C1 segment of cervical spinal cord (tissue), 14 donors: Measurements from ENCODE around the gene DGAT2.
A peak's percentile ranks its signal among the peaks of the same experiment; 100 is the strongest.
"Not testable (repeated sequence)": the region's sequence is repeated elsewhere in the genome, so short reads cannot be mapped to it uniquely, and the experiment has no call there.

ENCODE experiments used
- DNase-seq, 14 donors: peaks; one replicate each; lab custom pipeline; 2025; lab: John Stamatoyannopoulos, UW

The DGAT2 gene, protein sequence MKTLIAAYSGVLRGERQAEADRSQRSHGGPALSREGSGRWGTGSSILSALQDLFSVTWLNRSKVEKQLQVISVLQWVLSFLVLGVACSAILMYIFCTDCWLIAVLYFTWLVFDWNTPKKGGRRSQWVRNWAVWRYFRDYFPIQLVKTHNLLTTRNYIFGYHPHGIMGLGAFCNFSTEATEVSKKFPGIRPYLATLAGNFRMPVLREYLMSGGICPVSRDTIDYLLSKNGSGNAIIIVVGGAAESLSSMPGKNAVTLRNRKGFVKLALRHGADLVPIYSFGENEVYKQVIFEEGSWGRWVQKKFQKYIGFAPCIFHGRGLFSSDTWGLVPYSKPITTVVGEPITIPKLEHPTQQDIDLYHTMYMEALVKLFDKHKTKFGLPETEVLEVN

DNA sequence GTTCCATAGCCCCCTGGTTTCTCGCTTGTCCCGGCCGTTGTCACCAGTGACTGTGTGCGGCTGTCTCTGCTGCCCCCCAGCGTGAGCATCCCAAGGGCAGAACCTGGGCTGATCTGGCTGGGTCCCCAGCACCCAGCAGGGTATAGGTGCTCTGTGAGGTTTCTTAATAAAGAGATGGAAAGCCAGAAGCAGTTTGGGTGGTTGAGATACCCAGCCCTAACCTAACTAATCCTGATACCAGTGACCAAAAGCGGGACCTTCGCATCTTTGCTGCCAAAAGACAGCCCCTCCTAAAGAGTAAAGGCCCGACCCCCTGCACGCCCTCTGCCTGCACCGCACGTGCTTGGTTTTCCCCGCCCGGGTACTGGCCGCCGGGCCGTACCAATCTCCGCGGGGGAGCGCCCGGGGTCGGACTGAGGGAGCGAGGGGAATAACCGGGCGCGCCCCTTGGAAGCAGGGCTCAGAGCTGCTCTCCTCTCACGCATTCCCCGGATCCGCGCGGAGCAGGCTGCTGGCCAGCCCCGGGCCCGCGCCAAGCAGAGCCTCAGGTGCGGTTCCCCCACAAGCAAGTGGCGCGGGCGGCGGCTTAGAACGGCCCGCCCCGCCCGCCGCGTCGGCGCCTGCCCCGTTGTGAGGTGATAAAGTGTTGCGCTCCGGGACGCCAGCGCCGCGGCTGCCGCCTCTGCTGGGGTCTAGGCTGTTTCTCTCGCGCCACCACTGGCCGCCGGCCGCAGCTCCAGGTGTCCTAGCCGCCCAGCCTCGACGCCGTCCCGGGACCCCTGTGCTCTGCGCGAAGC, at the start of gene DGAT2:
DGAT2 (plus strand) TSS at position 667 of the 797 bp plus-strand sequence. CDS start 214 bp downstream, outside the sequence.
- DNase-seq = peak in 6 of 14 donors; percentile 6 to 60 (median 46)

DNA sequence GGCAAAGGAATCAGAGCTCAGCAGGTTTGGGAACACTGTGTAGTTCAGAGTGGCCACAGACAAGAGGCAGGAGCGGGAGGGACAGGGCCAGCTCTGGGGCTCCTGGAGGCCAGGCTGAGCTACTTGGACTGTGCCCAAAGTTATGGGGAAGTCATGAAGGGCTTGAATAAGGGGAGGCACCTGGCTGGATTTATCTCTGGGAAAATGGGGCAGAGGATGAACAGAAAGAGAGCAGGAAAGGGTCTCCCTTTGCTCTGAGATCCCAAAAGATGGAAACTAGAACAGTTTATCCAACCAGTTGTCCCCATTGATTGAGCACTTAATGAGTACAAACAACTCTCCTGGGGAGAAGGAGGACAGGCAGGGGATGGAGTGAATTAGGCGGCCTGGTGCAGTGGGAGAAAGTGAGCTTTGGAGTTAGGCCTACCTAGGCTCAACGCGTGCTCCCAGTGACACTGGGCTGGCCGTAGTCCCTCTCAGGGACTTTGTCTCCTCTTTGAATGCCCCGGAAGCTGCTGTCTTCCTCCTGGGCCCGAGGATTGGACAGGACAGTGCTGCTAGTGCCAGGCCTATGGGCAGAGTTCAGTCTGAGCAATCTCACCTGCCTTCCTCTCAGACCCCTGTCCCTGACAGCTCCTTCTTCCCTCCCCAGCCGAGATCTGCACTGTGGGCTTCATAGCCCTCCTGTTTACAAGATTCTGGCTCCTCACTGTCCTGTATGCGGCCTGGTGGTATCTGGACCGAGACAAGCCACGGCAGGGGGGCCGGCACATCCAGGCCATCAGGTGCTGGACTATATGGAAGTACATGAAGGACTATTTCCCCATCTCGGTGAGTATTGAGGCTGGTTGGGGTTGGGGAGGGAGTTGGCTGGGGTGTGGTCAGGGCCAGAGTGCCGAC, 49.0 kb upstream of the DGAT2 start:
- no peak for DNase-seq

DNA sequence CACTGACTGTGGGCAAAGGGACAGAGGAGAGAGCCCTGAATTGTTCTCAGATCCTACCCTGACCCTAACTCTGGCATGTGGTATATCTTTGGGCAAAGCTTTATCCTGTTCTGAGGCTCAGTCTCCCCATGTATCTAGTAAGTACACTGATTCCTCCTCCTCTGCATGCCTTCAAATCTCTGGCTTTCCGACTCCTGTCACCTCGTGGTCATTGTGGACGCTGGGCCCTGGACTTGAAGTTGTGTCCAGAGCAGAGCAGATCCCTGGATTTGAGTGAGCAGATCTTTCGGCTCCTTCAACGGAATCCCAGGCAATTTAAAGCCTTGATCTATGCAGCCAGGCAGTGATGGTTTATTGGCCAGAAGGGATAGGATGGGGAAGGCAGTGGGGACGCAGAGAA, 47.9 kb upstream of the DGAT2 start:
- no peak for DNase-seq

DNA sequence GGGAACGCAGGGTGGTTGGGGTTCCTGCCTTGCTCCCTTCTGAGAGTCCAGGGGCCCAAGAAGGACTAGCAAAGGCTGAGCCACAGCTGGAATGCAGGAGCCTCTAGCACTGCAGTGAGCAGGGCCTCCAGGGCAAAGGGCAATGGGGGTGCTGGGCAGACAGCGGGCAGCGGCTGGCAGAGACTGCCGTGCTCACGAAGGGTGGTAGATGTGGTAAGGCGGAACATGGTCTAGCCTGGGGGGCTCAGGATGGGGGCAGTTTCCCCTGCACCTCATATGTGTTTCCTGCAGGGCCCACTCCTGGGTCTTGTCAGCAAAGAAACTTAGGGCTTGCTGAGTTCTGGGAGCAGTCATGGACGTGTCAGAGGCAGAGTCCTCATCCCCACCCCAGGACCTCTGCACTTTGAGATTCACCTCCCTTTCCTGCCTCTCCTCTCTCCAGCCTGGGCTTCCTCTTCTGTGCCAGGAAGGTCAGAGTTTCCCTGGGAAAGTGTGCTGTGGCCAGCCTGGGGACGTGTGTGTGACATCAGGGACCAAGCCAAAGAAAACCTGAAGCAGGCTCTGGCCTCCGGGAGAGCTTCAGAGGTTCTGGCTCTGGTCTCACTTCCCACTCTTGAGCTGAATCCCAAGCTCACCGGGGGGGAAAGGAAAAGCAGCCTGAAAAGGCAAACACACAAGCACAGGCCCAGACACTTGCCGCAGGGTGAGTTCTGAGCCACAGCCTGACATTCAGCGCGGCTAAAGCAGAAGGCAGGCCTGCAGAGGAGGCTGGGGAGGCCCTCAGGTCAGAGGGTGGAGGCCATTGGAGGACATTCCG, 46.5 kb upstream of the DGAT2 start:
- DNase-seq = no peak

DNA sequence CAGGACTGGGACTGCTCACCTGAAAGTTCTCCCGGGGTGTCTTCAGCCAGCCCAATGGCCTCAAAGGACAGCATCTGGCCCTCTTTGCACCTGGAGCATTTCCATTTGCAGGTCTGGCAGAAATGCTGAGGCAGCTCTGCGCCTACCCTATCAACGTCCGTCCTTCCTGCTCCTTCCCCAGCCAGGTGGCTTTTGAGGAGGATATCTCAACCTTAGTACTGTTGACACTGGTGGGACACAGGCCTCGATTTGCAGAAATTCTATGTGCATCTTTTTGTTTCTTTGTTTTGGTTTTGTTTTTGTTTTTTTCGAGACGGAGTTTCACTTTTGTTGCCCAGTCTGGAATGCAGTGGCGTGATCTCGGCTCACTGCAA, 45.9 kb upstream of the DGAT2 start:
- no peak for DNase-seq

DNA sequence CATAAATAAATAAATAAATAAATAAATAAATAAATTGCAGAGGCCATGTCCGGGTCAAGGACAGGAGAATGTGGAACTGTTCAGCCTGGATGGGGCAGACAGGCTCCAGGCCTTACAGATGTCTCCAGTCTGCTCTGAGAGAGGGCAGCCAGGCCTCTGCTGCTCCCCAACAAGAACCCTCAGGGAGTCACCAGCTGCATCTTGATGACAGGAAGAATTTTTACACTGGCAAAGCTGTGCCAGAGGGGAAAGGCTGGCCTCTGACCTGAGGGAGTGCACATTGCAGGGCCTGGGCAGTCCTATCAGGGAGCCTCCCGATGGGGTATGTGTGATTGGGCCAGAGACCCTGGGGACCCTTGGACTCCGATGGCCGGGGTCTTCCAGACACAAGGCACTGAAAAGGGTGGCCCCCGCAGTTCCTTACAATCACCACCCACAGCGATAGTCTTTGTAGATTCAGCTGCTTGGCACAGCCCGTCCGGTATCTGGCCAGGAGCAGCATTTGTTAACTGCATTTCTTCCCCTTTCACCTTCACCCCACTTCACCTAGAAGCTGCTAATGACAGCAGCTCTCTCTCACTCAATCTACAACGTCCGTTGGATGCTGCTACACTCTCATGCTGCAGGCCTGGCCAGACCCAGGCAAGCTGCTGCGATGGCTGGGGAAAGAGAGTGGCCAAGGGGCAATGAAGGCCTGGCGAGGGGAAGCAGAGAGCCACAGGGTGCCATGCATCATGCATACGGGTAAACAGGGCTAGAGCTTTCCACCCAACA, 42.8 kb upstream of the DGAT2 start:
- no peak for DNase-seq

DNA sequence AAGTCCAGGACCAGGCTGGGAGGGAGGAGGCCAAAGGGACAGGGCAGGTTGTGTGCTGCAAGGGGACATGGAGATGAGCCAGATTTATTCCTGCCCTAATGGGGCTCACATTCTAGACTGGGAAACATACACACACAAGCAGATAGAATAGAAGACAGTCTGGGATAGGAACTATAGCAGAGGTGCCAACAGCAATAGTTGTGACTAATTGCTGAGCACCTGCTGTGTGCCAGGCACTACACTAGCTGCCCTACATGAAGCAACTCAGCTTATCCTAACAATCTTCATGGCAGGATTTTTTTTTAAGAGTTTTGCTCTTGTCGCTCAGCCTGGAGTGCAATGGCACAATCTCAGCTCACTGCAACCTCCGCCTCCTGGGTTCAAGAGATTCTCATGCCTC, 39.6 kb upstream of the DGAT2 start:
- DNase-seq = no peak

DNA sequence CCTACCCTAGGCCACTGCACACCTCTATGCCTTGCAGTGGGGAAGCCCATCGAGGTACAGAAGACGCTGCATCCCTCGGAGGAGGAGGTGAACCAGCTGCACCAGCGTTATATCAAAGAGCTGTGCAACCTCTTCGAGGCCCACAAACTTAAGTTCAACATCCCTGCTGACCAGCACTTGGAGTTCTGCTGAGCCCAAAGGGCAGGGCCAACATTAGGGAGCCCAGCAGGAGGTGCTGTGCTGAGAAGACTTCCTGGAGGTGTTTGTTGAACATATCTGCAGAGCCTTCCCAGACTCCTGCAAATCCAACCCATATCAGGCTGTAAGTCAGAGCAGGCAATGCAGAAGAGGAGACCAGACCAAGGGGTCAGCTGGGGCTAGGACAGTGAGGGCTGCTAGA, 37.5 kb upstream of the DGAT2 start:
- no peak for DNase-seq

DNA sequence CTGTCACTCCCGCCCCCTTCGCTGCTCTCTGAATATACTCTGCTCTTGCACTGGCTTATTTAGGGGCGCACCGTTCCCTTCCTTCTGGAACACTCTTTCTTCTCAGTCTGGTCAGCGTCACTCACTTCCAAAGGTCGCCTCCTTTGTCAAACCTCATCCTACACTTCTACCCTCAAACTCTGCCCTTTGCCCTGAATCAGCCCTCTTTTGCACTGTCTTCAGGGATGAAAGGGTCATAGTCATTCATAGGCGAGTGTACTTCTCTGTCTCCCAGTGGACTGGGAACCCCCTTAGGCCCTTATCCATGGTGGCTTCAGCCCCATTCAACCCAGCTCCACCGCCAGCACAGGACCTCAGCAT, 35.5 kb upstream of the DGAT2 start:
- no peak for DNase-seq

DNA sequence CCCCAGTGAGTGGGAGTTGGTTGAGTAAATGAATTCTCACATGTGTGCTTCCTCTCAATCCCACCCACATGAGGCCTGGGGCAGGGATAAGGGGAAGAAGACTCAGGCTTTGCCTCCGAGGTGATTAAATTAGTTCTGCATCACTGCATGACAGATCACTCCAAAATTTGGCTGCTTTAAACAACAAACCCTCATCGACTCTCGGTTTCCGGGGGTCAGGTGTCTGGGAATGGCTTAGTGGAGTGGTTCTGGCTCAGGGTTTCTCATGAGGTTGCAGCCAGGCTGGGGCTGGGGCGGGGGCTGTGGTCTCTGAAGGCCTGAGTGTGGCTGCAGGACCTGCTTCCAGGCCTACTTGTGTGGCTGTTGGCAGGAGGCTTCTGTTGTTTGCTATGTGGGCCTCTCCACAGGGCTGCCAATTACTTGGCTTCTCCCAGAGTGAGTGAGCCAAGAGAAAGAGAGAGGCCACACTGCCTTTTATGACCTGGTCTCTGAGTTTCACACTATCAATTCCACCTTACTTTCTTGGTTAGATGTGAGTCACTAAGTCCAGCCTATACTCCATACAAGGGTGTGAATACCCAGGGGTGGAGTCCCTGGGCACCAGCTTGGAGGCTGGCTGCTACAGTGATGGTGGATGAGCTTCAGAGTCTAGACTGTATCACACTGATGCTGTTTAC, 35.0 kb upstream of the DGAT2 start:
- peak in 2 of 14 donors; percentile 9 to 17 for DNase-seq

DNA sequence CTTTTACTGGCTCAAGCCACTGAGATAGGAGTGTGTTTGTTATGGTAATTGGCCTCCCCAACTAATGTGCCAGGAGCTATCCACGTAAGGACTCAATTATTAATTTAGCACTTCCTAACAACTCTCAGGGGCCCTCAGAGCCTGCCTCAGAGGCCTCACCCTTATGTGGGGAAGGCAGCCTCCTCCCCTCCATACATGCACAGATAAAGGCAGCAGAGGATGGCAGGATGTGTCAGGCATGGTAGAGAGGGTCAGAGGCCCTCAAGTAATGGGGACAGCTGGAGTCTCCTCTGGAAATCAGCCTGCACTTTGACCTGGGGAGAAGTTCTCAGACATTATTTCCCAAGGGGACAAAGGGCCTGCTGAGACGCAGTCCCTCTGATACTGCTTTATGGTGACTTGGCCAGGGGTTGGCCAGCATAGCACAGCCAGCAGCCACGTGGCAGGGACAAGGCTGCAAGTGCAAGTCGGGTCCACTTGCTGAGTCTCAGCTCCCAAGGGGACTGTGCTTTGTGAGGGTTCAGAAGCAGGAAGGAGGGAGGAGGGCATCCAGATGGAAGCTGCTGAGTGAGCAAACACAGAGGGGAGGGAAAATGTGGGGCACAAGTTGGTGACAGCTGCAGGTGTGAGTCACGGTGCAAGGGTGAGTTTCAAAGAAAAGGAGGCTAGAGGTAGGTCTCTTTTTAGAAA, 33.9 kb upstream of the DGAT2 start:
- DNase-seq = no peak

DNA sequence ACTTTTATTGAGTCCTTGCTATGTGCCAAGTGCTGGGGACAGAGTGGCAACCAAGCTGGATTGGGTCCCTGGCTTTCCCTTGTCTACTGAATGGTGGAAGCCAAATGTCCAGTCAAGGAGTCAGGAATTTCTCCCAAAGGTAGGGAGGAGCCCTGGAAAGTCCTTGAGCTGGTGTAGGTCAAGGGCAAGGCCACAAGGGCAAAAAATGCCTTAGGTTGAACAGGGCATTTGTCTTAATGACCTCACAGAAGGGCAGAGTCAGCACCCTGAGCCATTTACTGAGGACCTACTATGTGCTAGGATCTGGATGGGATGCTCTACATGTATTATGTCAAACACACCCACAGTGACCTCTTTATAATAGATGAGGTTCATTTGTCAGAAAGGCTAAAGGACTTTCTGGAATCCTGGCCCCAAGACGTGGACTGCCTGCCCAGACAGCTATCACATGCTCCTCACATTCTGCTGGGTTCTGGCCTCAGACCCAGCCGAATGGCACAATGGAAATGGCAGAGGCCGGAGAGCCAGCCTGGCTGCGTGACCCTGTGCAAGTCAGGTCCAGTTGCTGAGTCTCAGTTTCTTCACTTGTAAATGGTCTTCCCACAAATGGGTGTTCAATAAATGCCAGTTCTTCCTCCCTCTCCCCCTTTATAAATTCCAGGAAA, 33.3 kb upstream of the DGAT2 start:
- DNase-seq = peak in 2 of 14 donors; percentile 5 to 32

DNA sequence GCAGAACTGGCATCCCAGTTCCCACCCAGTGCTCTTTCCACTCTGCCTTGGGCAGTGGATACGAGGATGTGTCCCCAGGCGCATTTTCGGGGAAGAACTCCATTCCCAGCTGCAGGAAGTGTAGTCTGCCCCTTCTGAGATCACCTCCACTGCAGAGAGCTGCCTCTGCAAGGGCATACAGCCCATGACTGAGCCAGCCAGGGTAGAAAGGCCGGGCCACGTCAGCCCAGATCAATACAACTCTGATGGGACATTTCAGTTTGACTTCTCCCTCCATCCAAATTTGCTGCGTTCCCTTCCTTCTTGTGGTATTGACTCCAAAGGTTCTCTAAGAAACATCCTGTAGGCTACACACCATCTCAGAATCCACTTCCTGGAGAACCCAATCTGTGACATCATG, 31.3 kb upstream of the DGAT2 start:
- no peak for DNase-seq

DNA sequence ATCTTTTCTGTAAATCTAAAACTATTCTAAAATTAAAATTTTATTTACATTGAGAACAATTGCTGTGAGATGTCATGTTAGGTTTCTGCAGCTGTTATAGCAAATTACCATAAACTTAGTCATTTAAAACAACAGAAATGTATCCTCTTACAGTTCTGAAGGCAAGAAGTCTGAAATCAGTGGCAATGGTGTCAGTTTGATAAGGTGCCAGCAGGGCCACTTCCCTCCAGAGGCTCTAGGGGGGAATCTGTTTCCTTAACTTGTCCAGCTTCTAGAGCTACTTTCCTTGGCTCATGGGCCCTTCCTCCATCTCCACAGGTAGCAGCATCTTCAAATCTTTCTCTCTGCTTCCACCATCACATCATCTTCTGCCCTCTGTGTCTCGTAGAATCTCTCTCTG, 27.9 kb upstream of the DGAT2 start:
- DNase-seq = no peak

DNA sequence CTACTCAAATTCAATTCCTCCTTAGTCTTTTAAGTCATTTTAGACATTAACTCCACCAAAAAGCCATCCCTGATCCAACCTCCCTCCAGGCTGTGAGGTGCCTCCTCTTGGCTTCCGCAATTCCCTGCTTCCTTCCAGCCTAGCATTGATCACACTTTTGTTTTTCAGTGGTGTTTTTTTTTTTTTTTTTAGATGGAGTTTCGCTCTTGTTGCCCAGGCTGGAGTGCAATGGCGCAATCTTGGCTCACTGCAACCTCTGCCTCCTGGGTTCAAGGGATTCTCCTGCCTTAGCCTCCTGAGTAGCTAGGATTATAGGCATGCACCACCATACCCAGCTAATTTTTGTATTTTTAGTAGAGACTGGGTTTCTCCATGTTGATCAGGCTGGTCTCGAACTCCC, 25.4 kb upstream of the DGAT2 start:
- not testable (repeated sequence) for DNase-seq

DNA sequence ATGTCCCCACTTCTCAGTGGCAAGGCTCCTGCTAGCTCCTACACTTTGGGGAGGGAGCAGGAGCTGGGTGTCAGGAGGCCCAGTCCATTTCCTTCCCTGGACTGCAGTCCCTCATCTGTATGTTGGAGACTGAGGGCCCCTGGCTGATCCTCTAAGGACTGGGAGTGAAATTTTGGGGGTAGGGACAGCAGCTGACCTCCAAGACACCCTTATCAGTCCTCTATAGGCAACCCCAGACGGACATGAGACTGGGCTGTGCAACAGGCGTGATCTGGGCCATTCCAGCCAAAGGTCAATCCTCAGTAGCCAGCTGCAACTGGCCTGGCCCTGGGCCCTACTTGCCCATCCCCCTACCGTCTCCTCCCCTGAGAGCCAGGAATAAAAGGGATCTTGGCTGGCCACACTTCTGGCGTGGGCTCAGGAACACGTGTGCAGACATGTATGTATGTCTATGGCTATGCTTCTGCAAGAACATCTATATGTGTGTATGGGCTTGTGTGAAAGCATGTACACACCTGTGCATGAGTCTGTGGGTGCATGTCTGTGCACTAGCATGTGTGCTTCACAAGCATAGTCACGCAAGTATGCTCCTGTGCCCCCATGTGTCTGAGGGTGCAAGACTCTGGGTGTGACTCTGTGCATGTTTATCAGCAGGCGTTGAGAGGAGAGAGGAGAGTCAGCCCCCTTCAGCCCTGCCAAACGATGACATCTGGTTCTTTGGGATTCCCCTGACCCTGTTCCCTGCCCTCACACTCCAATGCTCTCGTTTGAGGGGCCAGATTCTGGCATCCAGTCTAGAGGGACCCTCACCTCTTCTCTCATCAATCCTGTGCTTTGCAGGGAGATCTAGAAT, 24.6 kb upstream of the DGAT2 start:
- DNase-seq = no peak

DNA sequence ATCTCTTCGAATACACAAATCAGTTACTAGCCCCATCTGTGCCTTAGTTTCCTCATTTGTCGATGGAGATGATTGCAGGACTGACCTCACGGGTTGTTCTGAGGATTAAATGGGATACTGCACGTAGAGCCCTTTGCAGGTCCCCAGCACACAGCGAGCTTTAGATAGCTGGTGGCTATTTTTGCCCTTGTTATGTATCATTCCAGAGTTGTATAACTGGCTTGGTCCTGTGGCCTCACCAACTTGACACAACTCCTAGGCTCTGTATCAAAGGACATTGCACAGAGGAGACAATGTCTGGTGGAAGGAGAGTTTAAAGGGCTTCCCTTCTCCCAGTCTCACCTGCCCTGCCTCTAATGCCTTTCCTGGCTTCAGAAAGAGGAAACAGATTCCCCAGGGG, 22.8 kb upstream of the DGAT2 start:
- DNase-seq = no peak
